Gastroesophageal sphincter (tissue), 4 donors: ENCODE data around the gene CHRM4. TPM values are rescaled to one million over a fixed set of nuclear protein-coding genes. Genes with fewer than 3 reads are reported as not detected.

Experiments used
- ATAC-seq: fragments of 150-250 bp; one replicate; pipeline ENCODE4 v1.9.1; 2016; ENCODE audit warnings: mild to moderate bottlenecking, moderate library complexity
- H3K27ac ChIP-seq, 4 donors: fragments of 200-600 bp; sonication (generic) in 3 of 4; 1 replicate in 3 of 4; 2 replicates in 1 of 4; pipeline ENCODE4 v1.5.1; 2016 to 2019
- H3K27me3 ChIP-seq: fragments of 200-600 bp; sonication (generic); one replicate; pipeline ENCODE4 v1.5.1; 2019
- H3K36me3 ChIP-seq, 2 donors: fragments of 200-600 bp; sonication (generic); one replicate each; pipeline ENCODE4 v1.5.1; 2019; ENCODE audit warnings: control low read depth in 1 of 2
- H3K4me1 ChIP-seq, 3 donors: fragments of 200-600 bp; sonication (generic); 1 replicate in 2 of 3; 2 replicates in 1 of 3; pipeline ENCODE4 v1.5.1; 2016 to 2019; ENCODE audit warnings: control low read depth in 2 of 3
- H3K4me3 ChIP-seq, 2 donors: fragments of 200-600 bp; sonication (generic); one replicate each; pipeline ENCODE4 v1.5.1; 2019; ENCODE audit warnings: mild to moderate bottlenecking in 1 of 2, moderate library complexity in 1 of 2
- H3K9me3 ChIP-seq, 3 donors: fragments of 200-600 bp; sonication (generic); one replicate each; pipeline ENCODE4 v1.5.1; 2017 to 2019; ENCODE audit warnings: control low read depth in 2 of 3
- EP300 ChIP-seq: sonication (generic); formaldehyde crosslinking; IDR thresholded peaks from one replicate; pipeline ENCODE4 v1.6.1; 2017; ENCODE audit warnings: antibody characterized with exemption, mild to moderate bottlenecking
- POLR2A ChIP-seq, 2 donors: fragments of 450-650 bp; IDR thresholded peaks; one replicate each; pipeline ENCODE4 v1.6.1; 2017; ENCODE audit warnings: antibody characterized with exemption in 2 of 2, mild to moderate bottlenecking in 2 of 2, moderate library complexity in 1 of 2
- POLR2AphosphoS5 ChIP-seq: sonication (generic); formaldehyde crosslinking; IDR thresholded peaks from one replicate; pipeline ENCODE4 v1.6.1; 2017; ENCODE audit warnings: antibody characterized with exemption
- WGBS, 2 donors: methylation state at CpG; one replicate each; pipeline ENCODE4 v1.1.5; 2018; ENCODE audit warnings: low coverage in 1 of 2; 5-methylcytosine and 5-hydroxymethylcytosine counted together
- total RNA-seq, 4 donors: library from RNA; depleted of rRNA; stranded (reverse); fragments of >200 nt; gene quantifications; one replicate each; pipeline ENCODE4 v1.1.0, GENCODE V29; 2016
- TF ChIP-seq, protein P1 (sequence below), 4 experiments: fragments of 200-600 bp in 2 of 4; fragments of 450-650 bp in 2 of 4; sonication (generic) in 1 of 4; IDR thresholded peaks; one replicate each; pipeline ENCODE4 v1.5.1; 2017 to 2019; ENCODE audit warnings: antibody characterized with exemption in 4 of 4, mild to moderate bottlenecking in 2 of 4, moderate library complexity in 2 of 4

Gene CHRM4
- total RNA-seq, 4 donors from 2014 or later: 0.27 to 1.3 (median 0.69) TPM; not detected in 1

DNA sequence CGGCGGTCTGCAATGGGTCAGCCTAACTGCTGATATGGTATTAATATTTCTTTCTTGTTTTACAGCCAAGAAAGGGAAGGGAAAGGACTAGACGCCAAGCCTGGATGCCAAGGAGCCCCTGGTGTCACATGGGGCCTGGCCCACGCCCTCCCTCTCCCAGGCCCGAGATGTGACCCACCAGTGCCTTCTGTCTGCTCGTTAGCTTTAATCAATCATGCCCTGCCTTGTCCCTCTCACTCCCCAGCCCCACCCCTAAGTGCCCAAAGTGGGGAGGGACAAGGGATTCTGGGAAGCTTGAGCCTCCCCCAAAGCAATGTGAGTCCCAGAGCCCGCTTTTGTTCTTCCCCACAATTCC lies 8.2 kb downstream of the CHRM4 start:
- Histone ChIP-seq H3K4me3 (no peak overlapping the region), H3K4me1 (peaks cover 0 to 39% (median 10%) of the 10 kb centered on the region in 3 donors), H3K27ac (no peak overlapping the region), H3K9me3 (no peaks in the 10 kb centered on the region), H3K36me3 (no peaks in the 10 kb centered on the region), H3K27me3 (peaks cover 80% of the 10 kb centered on the region)
- TF ChIP-seq, protein P1, sequence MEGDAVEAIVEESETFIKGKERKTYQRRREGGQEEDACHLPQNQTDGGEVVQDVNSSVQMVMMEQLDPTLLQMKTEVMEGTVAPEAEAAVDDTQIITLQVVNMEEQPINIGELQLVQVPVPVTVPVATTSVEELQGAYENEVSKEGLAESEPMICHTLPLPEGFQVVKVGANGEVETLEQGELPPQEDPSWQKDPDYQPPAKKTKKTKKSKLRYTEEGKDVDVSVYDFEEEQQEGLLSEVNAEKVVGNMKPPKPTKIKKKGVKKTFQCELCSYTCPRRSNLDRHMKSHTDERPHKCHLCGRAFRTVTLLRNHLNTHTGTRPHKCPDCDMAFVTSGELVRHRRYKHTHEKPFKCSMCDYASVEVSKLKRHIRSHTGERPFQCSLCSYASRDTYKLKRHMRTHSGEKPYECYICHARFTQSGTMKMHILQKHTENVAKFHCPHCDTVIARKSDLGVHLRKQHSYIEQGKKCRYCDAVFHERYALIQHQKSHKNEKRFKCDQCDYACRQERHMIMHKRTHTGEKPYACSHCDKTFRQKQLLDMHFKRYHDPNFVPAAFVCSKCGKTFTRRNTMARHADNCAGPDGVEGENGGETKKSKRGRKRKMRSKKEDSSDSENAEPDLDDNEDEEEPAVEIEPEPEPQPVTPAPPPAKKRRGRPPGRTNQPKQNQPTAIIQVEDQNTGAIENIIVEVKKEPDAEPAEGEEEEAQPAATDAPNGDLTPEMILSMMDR (IDR thresholded peaks at IDR 0.05): no peak
- TF ChIP-seq POLR2A (IDR thresholded peaks at IDR 0.05) (no peak), EP300 (no peak), POLR2AphosphoS5 (no peak)
- no peak for ATAC-seq
- 63 to 84% methylated on average over 2 to 3 of the region's 7 CpGs for WGBS, 2 donors

DNA sequence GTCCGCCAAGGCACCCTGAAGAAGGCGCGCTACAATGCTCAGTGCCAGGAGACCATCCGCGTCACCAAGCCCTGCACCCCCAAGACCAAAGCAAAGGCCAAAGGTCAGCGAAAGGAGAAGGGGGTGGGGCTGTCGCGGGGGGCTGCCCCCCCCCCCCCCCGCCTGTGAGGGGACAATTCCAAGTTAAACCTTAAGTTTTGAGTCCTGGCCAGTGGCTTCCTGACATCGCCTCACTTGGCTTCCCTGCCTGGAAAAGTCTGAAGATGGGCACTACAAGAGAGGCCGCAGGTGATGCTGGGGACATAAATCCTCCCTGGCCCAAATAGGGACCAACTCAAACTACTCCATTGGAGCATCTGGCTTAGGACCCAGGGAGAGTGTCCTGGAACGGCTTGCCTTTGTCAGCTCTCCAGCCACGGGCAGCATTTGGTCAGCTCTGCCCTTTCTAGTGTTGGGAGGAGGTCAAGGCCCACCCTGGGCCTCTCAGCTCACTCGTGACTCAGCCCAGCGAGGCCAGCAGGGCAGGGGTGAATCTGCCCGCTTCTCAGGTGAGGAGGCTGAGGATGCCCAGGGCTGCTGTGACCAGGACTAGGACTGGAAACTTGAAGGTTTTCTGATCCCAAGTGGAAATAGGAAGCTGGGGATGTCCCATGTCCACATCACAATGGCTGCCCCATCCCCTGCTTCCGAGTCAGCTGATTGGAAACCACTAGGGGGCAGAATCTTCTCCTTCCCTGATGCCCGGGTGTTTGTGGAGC lies 8.8 kb downstream of the CHRM4 start:
- no peak for ATAC-seq
- WGBS, 2 donors: 31% methylated on average over 3 of the region's 18 CpGs; no CpG with 5 or more reads in 1 of the 2 donors
- Histone ChIP-seq H3K27me3 (peaks cover 74% of the 10 kb centered on the region), H3K4me1 (peaks cover 0 to 39% (median 10%) of the 10 kb centered on the region in 3 donors), H3K36me3 (peaks cover 0 to 5% of the 10 kb centered on the region in 2 donors), H3K9me3 (no peaks in the 10 kb centered on the region), H3K4me3 (peak overlapping the region in 1 of 2 donors; percentile 68), H3K27ac (no peak overlapping the region)
- TF ChIP-seq EP300: no peak
- TF ChIP-seq, protein P1 (IDR thresholded peaks at IDR 0.05): peak in 3 of 4 experiments; percentile 31 to 45 (median 34)

DNA sequence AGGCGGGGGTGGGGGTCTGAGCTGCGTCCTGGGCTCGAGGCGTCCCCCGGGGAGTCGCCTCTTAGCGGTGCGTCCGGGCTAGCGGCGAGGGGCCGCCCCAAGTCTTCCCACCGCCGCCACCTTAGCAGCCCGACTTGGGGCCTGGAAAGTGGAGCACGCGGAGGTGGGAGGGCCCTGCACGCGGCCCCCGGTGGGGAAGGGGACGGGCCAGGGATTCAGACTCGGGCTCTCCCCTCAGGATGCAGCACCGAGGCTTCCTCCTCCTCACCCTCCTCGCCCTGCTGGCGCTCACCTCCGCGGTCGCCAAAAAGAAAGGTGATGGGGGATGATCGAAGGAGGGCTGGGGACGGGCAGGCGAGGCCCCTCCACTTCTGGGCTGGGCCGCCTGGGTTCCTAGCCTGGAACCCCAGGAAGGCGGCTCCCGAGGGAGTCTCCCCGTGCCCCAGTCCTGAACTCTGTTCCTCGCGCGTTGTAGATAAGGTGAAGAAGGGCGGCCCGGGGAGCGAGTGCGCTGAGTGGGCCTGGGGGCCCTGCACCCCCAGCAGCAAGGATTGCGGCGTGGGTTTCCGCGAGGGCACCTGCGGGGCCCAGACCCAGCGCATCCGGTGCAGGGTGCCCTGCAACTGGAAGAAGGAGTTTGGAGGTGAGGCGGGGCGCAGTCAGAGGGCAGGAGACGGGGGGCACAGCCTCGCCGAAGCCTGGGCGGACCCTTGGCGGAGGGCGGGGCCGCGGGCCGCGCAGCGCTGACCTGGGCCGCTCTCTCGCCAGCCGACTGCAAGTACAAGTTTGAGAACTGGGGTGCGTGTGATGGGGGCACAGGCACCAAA lies 9.5 kb downstream of the CHRM4 start:
- H3K27me3 ChIP-seq: peaks cover 66% of the 10 kb centered on the region

DNA sequence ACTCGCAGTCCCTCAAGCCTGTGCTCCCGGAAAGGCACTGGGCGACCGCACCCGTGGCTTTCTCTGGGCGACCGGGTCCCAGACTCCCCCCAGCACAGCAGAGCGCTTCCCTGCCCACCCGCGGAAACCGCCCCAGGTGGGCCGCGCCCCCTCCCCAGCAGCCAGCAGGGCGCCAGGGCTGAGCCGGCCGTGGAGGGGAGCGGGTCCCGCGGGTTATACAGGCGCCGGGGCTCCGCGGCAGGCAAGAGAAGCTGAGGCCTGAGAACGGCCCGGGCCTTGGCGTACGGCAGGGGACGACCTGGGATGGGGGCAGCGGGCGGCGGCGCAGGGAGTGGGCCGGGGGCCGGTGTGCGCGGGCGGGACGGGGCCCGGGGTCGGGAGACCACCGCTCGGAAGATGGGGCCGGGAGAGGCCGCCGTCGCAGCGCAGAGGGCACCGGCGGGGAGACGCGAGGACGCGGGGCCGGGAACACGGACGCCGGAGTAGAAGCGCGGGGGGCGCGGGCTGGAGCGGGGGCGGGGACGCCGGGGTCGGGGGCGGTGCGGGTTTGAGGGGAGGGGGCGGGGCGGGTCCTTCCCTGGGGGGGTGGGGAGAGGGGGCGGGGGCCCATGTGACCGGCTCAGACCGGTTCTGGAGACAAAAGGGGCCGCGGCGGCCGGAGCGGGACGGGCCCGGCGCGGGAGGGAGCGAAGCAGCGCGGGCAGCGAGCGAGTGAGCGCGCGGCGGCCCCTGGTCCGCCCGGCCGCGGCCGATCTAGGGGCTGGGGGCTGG lies 10.3 kb downstream of the CHRM4 start, which contains the start of gene MDK:
Gene MDK (plus strand): TSS at position 622 of the 771 bp plus-strand sequence. CDS start 389 bp downstream, outside the sequence.
- Histone ChIP-seq H3K4me3 (peak within 1 kb of the TSS; percentile 51 to 68), H3K27ac (peak within 1 kb of the TSS in 3 of 4 donors; percentile 63 to 81 (median 71)), H3K36me3 (peaks cover 0 to 21% of the 10 kb centered on the region in 2 donors), H3K4me1 (peaks cover 0 to 39% (median 10%) of the 10 kb centered on the region in 3 donors), H3K27me3 (peaks cover 58% of the 10 kb centered on the region), H3K9me3 (no peaks in the 10 kb centered on the region)
- WGBS, 2 donors: 0% methylated on average over 1 of the region's 96 CpGs; no CpG with 5 or more reads in 1 of the 2 donors
- TF ChIP-seq, protein P1 (IDR thresholded peaks at IDR 0.05): no peak
- TF ChIP-seq POLR2A (IDR thresholded peaks at IDR 0.05) (no peak), POLR2AphosphoS5 (no peak), EP300 (no peak)
- peak; percentile 17 for ATAC-seq

More for the DNA sequence above, 9.5 kb downstream of the CHRM4 start:
- no peak for ATAC-seq
- H3K4me3 ChIP-seq: peak overlapping the region; percentile 51 to 68
- H3K4me1 ChIP-seq: peaks cover 0 to 39% (median 10%) of the 10 kb centered on the region in 3 donors
- whole genome bisulfite sequencing, 2 donors: 0% methylated on average over 2 of the region's 66 CpGs; no CpG with 5 or more reads in 1 of the 2 donors
- peaks cover 0 to 13% of the 10 kb centered on the region in 2 donors for H3K36me3 ChIP-seq
- peak overlapping the region in 2 of 4 donors; percentile 71 to 81 for H3K27ac ChIP-seq
- TF ChIP-seq POLR2A (IDR thresholded peaks at IDR 0.05) (no peak), POLR2AphosphoS5 (no peak), EP300 (no peak)
- TF ChIP-seq, protein P1 (IDR thresholded peaks at IDR 0.05): no peak
- H3K9me3 ChIP-seq: no peaks in the 10 kb centered on the region
